ENCODE measurements around the gene RAB30. TPM values are rescaled to one million over a fixed set of nuclear protein-coding genes. Genes with fewer than 3 reads are reported as not detected.

The RAB30 gene, protein sequence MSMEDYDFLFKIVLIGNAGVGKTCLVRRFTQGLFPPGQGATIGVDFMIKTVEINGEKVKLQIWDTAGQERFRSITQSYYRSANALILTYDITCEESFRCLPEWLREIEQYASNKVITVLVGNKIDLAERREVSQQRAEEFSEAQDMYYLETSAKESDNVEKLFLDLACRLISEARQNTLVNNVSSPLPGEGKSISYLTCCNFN
- 1 to 10 TPM; 8.3 to 8.6 (median 8.4) TPM for polyA plus RNA-seq (ENCODE audit: insufficient read length in 3 of 3)

DNA sequence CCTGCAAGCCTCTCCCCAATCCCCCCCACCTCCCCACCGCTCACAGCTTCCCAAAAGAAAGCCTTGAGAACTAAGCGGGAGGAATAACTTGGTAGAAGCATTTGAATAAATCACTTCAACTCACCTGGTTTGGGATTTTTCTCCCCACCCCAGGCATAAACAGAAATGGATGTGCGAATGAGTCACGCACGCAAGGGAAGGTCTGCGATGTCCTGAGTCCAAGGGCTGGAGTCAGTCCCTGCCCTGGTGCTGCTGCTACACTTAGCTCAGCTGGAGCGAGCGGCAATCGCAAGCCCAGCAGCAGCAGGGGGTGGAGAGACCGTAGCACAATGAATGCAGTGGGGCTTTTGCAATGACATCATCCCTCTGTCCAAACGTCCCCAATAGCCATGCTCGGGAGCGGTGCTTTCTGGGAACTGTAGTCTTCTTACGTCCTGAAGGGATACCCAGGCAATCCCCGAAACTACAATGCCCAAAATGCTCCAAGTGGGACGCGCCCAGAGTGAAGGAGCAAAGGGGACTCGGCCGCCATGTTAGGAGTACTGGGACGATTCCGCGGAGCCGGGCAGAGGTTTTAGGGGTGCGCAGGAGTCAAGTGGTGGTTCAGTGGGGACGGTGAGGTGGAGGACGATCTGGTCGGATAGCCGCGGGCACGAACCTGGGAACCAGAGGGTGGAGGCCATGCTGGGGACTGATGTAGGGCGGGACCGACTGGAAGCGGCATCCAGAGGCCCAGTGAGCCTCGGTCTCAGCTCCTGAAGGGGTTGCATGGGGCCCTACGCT, at the start of gene RAB30:
Gene RAB30, minus strand, starts transcription at position 331 of the 783 bp plus-strand sequence. CDS start 74,581 bp downstream, outside the sequence.
- peak; percentile 98 to 100 (median 99) for DNase-seq (ENCODE audit: low read depth in 3 of 3, low spot score in 2 of 3)

DNA sequence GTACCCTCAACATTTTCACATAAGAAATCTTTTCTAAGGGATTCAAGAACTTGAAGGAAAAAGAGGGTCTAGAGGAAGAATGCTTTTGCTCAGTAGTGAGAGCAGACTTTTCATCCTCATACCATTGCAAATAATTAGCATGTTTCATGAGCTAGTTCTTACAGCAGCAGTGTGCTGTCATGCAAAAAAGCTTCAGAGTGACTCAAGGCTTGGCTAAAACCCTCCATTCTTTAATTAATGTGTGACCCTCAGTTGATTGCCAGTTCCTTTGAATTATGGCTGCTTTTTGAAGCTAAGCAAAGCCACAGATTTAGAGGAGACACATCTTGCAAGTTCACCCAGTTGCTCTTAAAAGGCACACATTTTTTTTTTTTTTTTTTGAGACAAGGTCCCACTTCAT, 48.6 kb upstream of the RAB30 start:
- DNase-seq (ENCODE audit: low read depth in 3 of 3, low spot score in 2 of 3) = no peak

DNA sequence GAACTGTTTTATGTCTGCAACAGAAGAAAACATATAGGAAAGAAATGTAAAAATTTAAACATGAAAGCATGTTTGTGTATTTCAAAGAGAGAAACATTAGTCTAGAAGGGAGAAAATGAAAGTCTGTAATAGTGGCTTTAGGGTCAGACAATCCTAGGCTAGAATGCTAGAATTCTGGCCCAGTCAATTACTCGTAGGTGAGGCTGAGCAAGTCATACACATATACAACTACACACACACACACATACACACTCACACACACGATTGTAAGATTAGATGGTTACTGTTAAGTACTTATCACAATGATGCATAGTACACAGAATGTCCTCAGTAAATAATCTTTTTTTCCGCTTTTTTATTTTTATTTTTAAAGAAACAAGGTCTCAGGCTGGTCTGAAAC, 47.5 kb upstream of the RAB30 start:
- no peak for DNase-seq (ENCODE audit: low read depth in 3 of 3, low spot score in 2 of 3)

DNA sequence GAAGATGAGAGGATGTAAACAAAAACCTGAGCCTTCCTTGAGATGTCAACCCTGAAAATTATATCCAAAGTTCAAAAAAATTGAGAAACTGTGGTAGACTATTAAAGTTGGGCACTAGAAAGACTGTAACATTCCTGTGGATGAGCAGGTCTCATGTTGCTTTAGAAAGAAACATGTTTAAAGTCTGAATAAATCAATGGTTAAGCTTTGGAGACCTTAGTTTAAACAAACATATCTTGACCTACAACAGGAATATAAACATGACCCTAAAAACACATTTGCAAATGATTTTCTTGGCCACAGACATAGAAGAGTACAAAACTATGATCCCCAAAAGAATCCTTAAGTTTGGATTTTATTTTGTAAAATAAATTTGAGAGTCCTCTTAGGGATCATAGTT, 47.1 kb upstream of the RAB30 start:
- no peak for DNase-seq (ENCODE audit: low read depth in 3 of 3, low spot score in 2 of 3)

DNA sequence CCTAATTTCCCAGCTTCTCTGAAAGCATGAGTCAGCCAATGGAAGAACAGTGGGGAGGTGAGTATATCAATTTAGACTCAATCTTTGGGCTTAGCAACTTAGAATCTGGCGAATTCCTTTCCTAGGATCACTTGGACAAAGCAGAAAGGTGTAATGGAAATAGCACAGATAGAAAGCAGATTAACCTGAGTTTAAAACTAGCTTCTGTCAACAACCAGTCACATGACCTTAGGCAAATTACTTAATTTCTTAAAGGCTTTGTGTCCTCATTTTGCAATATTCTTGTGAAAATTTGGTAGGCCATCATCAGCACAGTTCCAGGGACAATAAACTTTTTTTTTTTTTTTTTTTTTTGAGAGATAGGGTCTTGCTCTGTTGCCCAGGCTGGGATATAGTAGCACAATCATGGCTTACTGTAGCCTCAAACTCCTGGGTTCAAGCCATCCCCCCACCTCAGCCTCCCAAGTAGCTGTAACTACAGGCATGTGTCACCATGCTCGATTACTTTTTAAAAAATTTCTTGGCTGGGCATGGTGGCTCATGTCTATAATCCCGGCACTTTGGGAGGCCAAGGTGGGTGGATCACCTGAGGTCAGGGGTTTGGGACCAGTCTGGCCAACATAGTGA, 44.4 kb upstream of the RAB30 start:
- DNase-seq (ENCODE audit: low read depth in 3 of 3, low spot score in 2 of 3) = no peak

DNA sequence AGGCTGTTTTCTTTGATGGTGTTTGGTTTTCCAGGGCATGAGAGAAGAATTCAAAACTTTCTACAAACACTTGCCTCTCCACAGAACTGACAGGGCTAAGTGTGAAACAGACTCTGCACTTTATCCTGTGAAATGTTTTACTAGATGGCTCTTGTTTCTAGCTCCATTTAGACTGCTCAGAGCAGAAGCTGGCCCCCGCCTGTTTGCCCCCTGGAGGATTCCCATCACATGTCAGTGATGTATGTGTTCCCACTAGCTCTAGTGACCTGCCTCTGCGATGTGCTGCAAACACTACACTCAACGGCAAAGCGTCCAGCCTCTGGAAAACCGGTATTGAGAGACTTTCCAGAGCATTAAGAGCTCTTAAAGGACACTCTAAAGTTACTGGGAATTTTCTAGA, 43.9 kb upstream of the RAB30 start:
- DNase-seq (ENCODE audit: low read depth in 3 of 3, low spot score in 2 of 3) = no peak

DNA sequence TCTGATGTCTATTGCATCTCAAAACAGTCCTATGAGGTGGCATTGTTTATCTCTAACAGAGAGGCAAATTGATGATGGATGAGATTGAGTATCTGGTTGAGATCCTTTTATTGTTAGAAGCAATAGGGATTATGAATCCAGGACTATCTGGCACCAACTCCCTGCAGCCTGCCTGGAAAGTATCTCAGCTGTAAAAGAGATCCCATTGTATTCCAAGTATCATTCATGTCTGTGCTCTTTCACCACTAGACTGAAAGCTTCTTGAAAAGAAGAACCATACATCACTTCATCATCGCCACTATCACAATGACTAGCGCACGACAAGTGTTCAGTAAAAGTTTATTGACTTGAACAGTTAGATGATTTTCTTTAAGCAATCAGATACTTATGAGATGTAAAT, 43.3 kb upstream of the RAB30 start:
- DNase-seq (ENCODE audit: low read depth in 3 of 3, low spot score in 2 of 3) = no peak

DNA sequence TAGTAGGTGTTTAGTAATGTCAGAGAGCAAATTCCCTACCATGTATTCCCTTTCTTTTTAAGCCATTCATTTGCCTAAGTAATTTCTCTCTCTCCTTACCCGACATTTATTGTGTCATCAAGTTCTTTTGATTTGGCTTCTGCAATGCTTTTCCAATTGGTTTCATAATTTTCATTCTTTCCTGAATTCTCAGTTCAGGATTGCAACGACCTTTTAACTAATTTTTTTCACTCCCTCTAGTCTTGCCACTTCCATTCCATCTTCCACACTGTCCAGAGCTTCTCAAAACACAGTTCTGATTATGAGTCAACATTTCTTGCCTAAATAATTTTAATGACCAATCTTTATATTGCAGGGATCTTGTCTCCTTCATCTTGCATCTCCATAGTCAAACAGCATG, 41.2 kb upstream of the RAB30 start:
- DNase-seq (ENCODE audit: low read depth in 3 of 3, low spot score in 2 of 3) = no peak

DNA sequence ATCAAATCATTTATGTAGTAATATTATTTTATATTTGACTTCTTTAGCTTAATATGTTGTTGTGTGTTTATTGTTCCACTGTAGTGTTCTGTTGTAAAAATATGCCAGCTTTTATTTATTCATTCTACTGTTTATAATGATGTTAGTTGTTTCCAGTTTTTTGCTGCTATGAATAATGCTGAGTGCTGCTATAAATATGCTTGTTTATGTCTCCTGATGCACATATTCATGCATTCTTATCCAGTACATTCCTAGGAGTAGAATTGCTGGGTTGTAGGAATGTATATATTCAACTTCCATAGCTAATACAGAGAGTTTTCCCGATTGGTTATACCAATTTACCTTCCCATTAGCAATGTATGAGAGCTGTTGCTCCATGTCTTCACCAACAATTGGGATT, 33.5 kb upstream of the RAB30 start:
- DNase-seq (ENCODE audit: low read depth in 3 of 3, low spot score in 2 of 3) = no peak

DNA sequence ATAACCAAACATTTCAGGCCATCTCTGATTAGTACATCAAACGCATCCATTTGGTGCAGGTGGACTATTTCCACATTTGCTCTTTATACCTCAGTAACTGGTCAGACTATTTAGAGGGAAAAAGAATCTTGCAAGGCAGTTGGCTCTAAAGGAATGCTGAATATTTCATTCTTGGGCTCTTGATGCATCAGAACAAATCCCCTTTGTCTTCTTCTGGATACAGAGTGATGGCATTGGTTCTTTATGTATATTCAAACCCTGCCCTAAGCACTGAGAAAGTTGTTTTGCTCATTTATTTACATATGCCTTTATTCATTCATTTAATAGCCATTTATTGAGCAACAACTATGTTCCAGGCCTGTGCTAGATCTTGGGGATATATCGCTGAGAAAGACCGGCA, 31.1 kb upstream of the RAB30 start:
- DNase-seq (ENCODE audit: low read depth in 3 of 3, low spot score in 2 of 3) = no peak

DNA sequence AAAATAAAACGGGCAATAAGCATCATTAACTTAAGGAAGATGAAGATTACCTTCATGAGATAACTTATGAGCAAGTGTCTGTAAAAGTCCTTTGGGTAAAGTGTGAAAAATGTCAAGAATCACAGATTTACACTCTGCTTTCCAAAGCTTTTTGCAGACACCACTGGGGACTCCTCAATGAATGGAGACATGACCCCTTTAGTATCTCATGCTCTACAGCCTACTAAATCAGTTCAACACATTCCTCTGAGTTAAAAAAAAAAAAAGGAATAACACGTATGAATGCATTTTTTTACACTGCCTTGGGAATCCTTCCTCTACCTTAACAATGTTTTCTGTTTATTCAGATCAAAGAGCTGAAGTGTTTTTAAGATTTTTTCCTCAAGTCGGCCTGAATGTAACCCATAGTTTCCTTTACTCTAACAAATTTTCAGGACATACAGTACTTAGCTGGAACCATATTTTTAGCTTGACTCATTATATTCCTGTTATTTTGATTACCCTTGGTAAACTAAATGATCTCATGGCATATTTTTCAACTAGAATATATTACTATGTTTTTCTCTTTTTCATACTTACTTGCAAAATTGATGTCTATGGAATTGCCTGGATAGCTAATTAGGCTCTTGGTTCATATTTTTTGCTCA, 25.9 kb upstream of the RAB30 start:
- DNase-seq (ENCODE audit: low read depth in 3 of 3, low spot score in 2 of 3) = no peak

DNA sequence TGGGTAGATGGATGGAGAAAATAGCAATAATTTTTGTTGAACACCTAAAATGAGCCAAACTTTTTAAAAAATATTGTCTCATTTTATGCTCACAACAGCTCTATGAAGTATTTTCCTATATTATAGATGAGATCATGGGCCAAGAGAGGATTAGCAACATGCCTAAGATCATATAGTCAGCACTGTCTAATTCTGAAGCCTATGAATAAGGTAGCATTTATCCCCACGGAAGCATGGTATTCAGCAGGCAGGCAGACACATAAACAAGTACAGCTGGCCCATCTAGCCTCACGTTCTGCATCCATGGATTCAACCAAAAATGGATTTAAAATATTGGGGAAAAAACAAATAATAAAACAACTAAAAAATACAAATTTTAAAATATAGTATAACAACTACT, 21.9 kb upstream of the RAB30 start:
- no peak for DNase-seq (ENCODE audit: low read depth in 3 of 3, low spot score in 2 of 3)

DNA sequence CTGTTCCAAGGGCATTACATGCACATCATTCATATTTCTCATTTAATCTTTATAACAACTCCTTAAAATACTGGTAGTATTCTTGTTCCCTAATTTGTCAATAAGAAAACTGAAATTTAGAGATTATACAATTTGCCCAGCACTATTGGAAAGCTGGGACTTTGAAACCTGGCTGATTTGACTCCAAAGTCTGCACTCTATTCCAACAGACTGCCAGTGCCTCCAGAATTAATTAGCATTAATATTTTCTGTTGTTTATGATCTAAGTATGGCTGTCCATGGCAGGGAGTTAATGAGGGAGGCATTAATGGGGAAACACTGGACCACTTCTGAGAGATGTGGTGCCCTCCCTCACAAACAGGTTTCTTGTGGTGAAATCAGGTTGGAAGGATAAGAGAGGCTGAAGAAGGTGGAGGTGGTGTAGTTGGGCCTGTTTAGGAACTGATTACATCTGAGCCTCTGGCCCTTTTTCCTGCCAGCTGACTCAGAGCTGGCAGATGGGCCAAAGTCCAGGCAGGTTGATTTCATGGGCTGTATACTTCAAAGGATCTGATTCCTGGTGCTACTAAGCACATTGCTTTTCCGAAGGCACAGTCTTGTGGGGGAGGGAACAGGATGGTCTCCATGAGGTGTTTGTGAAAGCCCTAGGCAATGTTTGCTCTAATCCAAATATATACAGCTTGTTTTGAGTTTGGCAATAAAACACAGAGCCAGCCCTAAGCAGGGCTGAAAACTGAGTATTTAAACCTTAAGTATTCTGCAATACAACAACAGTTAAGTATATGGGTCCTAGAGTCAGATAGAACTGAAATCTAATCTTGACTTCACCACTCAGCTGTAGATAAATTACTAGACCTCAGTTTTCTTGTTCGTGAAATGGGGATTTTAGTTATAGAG, 21.0 kb upstream of the RAB30 start:
- peak in 1 of 3 donors; percentile 52 for DNase-seq (ENCODE audit: low read depth in 3 of 3, low spot score in 2 of 3)

DNA sequence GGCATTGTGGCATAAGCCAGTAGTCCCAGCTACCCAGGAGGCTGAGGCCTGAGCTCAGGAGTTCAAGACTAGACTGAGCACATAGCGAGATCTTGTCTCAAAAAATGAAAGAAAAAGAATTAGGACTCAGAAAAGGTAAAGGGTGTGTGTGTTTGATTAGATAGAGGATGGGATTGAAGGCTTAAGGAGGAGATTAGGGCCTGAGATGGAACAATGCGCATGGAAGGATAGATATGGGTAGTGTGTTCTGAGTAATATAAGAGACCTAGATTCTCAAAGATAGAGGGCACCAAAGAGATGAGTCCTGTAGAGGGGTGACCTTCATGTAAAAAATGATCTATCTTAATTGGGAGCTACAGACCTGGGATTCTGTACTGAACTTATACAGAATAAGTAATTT, 17.3 kb upstream of the RAB30 start:
- no peak for DNase-seq (ENCODE audit: low read depth in 3 of 3, low spot score in 2 of 3)

DNA sequence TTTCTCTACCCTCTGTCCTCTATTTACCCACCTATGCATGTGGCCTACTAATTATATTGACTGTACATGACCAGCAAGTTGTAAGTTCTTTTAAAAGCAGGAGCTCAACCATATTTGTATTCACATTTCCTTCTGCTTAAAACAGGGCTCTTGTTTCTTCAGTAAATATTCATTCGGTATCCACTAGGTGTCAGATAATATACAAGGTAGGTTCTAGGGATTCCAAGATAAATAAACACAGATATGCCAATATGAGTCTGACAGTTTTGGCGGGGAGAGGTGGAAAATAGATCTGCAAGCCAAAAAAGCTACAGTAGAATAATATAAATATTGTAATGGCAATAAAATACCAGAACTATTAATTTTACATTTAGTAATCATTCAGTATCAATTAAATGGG, 15.3 kb upstream of the RAB30 start:
- no peak for DNase-seq (ENCODE audit: low read depth in 3 of 3, low spot score in 2 of 3)

DNA sequence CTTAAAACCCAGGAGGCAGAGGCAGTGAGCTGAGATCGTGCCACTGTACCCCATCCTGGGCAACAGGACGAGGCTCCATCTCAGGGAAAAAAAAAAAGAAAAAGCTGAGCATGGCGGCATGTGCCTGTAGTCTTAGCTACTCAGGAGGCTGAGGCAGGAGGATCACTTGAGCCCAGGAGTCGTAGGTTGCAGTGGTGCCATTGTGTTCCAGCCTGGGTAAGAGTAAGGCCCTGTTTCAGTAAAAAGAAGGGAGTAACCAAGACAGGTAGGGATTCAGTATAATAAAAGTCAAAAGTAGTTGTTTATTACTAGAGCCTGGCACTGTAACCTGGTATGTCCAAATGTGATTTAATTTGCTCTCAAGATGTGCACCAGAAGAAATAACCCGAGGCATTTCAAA, 8.1 kb upstream of the RAB30 start:
- DNase-seq (ENCODE audit: low read depth in 3 of 3, low spot score in 2 of 3) = no peak

DNA sequence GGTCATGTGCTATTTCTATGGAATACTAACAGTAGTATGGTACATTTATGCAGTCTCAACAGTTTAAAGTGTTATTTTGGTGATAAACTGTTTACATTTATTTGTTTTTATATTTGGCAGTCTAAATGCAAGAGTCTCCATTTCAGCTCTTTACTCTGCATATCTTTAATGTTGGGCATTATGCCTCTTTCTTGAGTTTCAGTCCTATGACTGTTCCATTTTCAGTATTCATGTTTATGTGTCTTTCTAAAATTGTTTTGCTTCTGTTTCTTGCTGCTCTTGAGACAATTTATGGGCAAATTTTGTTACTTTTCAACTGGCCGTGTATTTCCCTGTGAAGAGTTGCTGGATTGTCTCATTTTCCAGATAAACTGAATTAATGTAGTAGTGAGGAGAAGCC, 6.6 kb upstream of the RAB30 start:
- DNase-seq (ENCODE audit: low read depth in 3 of 3, low spot score in 2 of 3) = no peak

DNA sequence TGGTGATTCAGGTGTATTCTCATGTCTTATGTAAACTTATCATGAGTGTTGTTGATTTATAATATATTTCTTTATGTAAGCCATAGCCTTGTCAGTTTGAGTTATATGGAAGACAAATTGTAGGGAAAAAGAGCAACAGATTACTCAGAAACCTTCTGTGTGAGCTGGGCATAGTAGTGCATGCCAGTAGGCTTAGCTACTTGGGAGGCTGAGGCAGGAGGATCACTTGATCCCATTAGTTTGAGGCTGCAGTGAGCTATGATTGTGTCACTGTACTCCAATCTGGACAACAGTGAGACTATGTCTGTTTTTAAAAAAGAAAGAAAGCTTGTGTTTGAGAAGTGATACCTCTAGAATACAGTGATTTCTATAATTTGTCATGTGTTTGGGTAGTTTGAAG, 2.2 kb upstream of the RAB30 start:
- no peak for DNase-seq (ENCODE audit: low read depth in 3 of 3, low spot score in 2 of 3)

DNA sequence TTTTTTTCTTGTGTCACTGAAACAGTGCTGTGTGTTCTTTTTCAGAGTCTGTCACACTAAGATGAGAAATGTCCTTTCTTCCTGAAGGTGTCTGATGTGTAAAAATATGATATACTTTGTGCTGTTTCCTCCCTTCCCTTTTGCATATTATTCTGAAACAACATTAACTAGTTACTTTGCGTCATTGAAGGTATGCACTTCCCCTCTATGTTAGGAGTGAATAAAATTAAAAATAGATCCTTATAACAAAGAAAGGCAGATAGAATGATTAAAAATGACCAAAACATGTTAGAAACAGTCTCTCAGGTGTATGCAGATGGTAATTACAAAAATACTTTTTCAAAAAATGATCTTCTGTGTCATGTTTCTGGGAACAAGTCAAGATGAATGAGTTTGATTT, 1.6 kb upstream of the RAB30 start:
- no peak for DNase-seq (ENCODE audit: low read depth in 3 of 3, low spot score in 2 of 3)
